K562 (cell line): ENCODE measurements around the gene C4orf51. TPM values are rescaled to one million over a fixed set of nuclear protein-coding genes. Genes with fewer than 3 reads are reported as not detected.
A peak's percentile ranks its signal among the peaks of the same experiment; 100 is the strongest.

Experiments used
- ATF1 ChIP-seq, 2 experiments: fragments of 450-650 bp in 1 of 2; IDR thresholded peaks; 2 replicates each; pipeline ENCODE4 v1.6.1; 2016; ENCODE audit warnings: missing compliant biosample characterization in 1 of 2, missing genetic modification characterization in 1 of 2
- CSDE1 ChIP-seq, 2 experiments: fragments of 450-650 bp; IDR thresholded peaks; 2 replicates each; pipeline ENCODE4 v1.6.1; 2016; ENCODE audit warnings: mild to moderate bottlenecking in 1 of 2
- E2F3 ChIP-seq: fragments of 250-450 bp; sonication (Bioruptor Pico); IDR thresholded peaks from 2 replicates; pipeline ENCODE4 v1.4.0; 2020; ENCODE audit warnings: mild to moderate bottlenecking
- FOXK1 ChIP-seq: sonication (generic); formaldehyde crosslinking; IDR thresholded peaks from 2 replicates; pipeline ENCODE4 v1.8.0; 2022; ENCODE audit warnings: missing genetic modification reagents, mild to moderate bottlenecking, borderline replicate concordance
- GTF2B ChIP-seq: IDR thresholded peaks from 2 replicates; pipeline ENCODE4 v1.6.1; 2011; ENCODE audit not compliant: insufficient read length; ENCODE audit errors: extremely low read depth
- HCFC1 ChIP-seq: IDR thresholded peaks from 2 replicates; pipeline ENCODE4 v1.6.1; 2012; ENCODE audit warnings: low read depth, low read length, improper control_type of control experiment
- HMG20A ChIP-seq: fragments of 450-650 bp; formaldehyde crosslinking; conservative IDR thresholded peaks from 2 replicates; pipeline ENCODE4 v1.4.0; 2020; ENCODE audit warnings: mild to moderate bottlenecking, mixed read lengths
- HNRNPUL1 ChIP-seq: fragments of 200-400 bp; formaldehyde crosslinking; IDR thresholded peaks from 2 replicates; pipeline ENCODE4 v1.6.1; 2017; ENCODE audit warnings: low read length
- MAZ ChIP-seq, 2 experiments: fragments of 450-650 bp in 1 of 2; sonication (generic) in 1 of 2; formaldehyde crosslinking; IDR thresholded peaks in 1 of 2; conservative IDR thresholded peaks in 1 of 2; 2 replicates each; pipeline versions ENCODE4 v1.4.0 to v1.5.0; 2020; ENCODE audit warnings: mild to moderate bottlenecking in 1 of 2, missing genetic modification reagents in 1 of 2
- MIER1 ChIP-seq: fragments of 450-650 bp; IDR thresholded peaks from 2 replicates; pipeline ENCODE4 v1.6.1; 2016; ENCODE audit warnings: antibody characterized with exemption, mild to moderate bottlenecking, low read depth
- MTA3 ChIP-seq: fragments of 450-650 bp; formaldehyde crosslinking; IDR thresholded peaks from 2 replicates; pipeline ENCODE4 v1.6.1; 2017; ENCODE audit warnings: mild to moderate bottlenecking, borderline replicate concordance
- PHB ChIP-seq: fragments of 250-450 bp; sonication (Bioruptor Pico); IDR thresholded peaks from 2 replicates; pipeline ENCODE4 v1.5.0; 2021
- PHB2 ChIP-seq: fragments of 450-650 bp; IDR thresholded peaks from 2 replicates; pipeline ENCODE4 v1.6.1; 2017; ENCODE audit warnings: low read depth
- RB1 ChIP-seq: fragments of 450-650 bp; IDR thresholded peaks from 2 replicates; pipeline ENCODE4 v1.6.1; 2017; ENCODE audit warnings: low read depth, mild to moderate bottlenecking
- RBFOX2 ChIP-seq: fragments of 200-400 bp; formaldehyde crosslinking; IDR thresholded peaks from 2 replicates; pipeline ENCODE4 v1.6.1; 2017; ENCODE audit warnings: low read depth, mild to moderate bottlenecking, low read length, moderate library complexity
- SREBF2 ChIP-seq: sonication (generic); formaldehyde crosslinking; IDR thresholded peaks from 2 replicates; pipeline ENCODE4 v1.4.0; 2020; ENCODE audit warnings: mild to moderate bottlenecking, missing genetic modification reagents
- TCF7L2 ChIP-seq: fragments of 150-350 bp; IDR thresholded peaks from 2 replicates; pipeline ENCODE4 v1.6.1; 2016; ENCODE audit warnings: low read depth, mild to moderate bottlenecking, low read length, moderate library complexity
- XRCC5 ChIP-seq: fragments of 200-400 bp; formaldehyde crosslinking; IDR thresholded peaks from 2 replicates; pipeline ENCODE4 v1.6.1; 2017; ENCODE audit warnings: low read depth, mild to moderate bottlenecking, low read length
- YBX1 ChIP-seq: fragments of 450-650 bp; IDR thresholded peaks from 2 replicates; pipeline ENCODE4 v1.7.1; 2016; ENCODE audit warnings: mild to moderate bottlenecking
- ZFP30 ChIP-seq: fragments of 250-450 bp; sonication (Bioruptor Pico); IDR thresholded peaks from 2 replicates; pipeline ENCODE4 v1.8.0; 2022; ENCODE audit warnings: moderate library complexity, mild to moderate bottlenecking, inconsistent platforms, borderline replicate concordance
- ZNF253 ChIP-seq: fragments of 250-450 bp; sonication (Bioruptor Pico); conservative IDR thresholded peaks from 2 replicates; pipeline ENCODE4 v1.6.1; 2021; ENCODE audit warnings: mild to moderate bottlenecking
- ZNF57 ChIP-seq: fragments of 450-650 bp; formaldehyde crosslinking; IDR thresholded peaks from 2 replicates; pipeline ENCODE4 v1.4.0; 2020; ENCODE audit warnings: mild to moderate bottlenecking, moderate library complexity
- ZNF707 ChIP-seq: fragments of 250-450 bp; sonication (Bioruptor Pico); conservative IDR thresholded peaks from 2 replicates; pipeline ENCODE4 v1.8.0; 2022; ENCODE audit warnings: inconsistent platforms, mild to moderate bottlenecking, moderate library complexity
- polyA plus RNA-seq, 8 experiments: library from polyadenylated mRNA; depleted of rRNA in 4 of 8; stranded (reverse) in 5 of 8; unstranded in 3 of 8; fragments of >200 nt; fragmentation: Nextera tagmentation in 2 of 8; fragmentation: Illumina TruSeq in 1 of 8; extraction: Ambion mirVana in 2 of 8; extraction: Trizol in 1 of 8; gene quantifications; 2 replicates each; pipeline versions ENCODE4 v1.2.1 to v1.2.3, GENCODE V29; 2011 to 2014; ENCODE audit warnings: inconsistent platforms in 1 of 8, missing spikeins in 1 of 8
- total RNA-seq, 7 experiments: library from RNA; depleted of rRNA in 6 of 7; stranded (reverse); fragments of >200 nt in 6 of 7; fragmentation: Illumina TruSeq in 2 of 7; extraction: Trizol in 2 of 7; gene quantifications; 2 replicates each; pipeline versions ENCODE4 v1.2.1 to v1.2.3, GENCODE V29; 2011 to 2021; ENCODE audit warnings: low replicate concordance in 1 of 7
- TF ChIP-seq, protein P1 (sequence below), 2 experiments: IDR thresholded peaks in 1 of 2; conservative IDR thresholded peaks in 1 of 2; 2 replicates each; pipeline ENCODE4 v1.6.1; 2016; ENCODE audit warnings: low read depth in 2 of 2, mild to moderate bottlenecking in 1 of 2, missing compliant biosample characterization in 1 of 2, missing genetic modification characterization in 1 of 2, moderate library complexity in 1 of 2
- TF ChIP-seq, protein P2 (sequence below): fragments of 450-650 bp; formaldehyde crosslinking; IDR thresholded peaks from 2 replicates; pipeline ENCODE4 v1.4.0; 2020; ENCODE audit warnings: mild to moderate bottlenecking, moderate library complexity

Gene C4orf51
- total and polyA plus RNA-seq, 9 of the 15 experiments (the other 6 are each of a cell fraction or from before 2014, with no cell fraction given) = not detected

GRCh38 chr4:145732895-145733880 lies 53.2 kb downstream of the C4orf51 start (continued):
- no peak for TF ChIP-seq E2F3 (CRISPR knock-in tag)
- TF ChIP-seq YBX1 = no peak
- no peak for TF ChIP-seq ZFP30 (CRISPR knock-in tag)
- no peak for TF ChIP-seq PHB2
- TF ChIP-seq ZNF253 = no peak
- TF ChIP-seq, protein P1, sequence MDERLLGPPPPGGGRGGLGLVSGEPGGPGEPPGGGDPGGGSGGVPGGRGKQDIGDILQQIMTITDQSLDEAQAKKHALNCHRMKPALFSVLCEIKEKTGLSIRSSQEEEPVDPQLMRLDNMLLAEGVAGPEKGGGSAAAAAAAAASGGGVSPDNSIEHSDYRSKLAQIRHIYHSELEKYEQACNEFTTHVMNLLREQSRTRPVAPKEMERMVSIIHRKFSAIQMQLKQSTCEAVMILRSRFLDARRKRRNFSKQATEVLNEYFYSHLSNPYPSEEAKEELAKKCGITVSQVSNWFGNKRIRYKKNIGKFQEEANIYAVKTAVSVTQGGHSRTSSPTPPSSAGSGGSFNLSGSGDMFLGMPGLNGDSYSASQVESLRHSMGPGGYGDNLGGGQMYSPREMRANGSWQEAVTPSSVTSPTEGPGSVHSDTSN (CRISPR knock-in tag; IDR thresholded peaks at IDR 0.05; ENCODE audit: low read depth) = no peak
- TF ChIP-seq, protein P1 (tag; conservative IDR thresholded peaks at IDR 0.05; ENCODE audit: low read depth) = no peak
- TF ChIP-seq TCF7L2 = no peak
- TF ChIP-seq HNRNPUL1 = no peak
- TF ChIP-seq PHB (CRISPR knock-in tag) = no peak
- no peak for TF ChIP-seq SREBF2 (CRISPR knock-in tag)
- no peak for TF ChIP-seq GTF2B
- TF ChIP-seq RBFOX2 = peak; percentile 59
- TF ChIP-seq RB1 = no peak
- no peak for TF ChIP-seq ATF1 (CRISPR knock-in tag; IDR thresholded peaks at IDR 0.05)
- no peak for TF ChIP-seq ATF1 (tag; IDR thresholded peaks at IDR 0.05)
- TF ChIP-seq HCFC1 = no peak
- TF ChIP-seq CSDE1 (IDR thresholded peaks at IDR 0.05) = no peak
- no peak for TF ChIP-seq ZNF707 (CRISPR knock-in tag)
- TF ChIP-seq MTA3 = no peak
- no peak for TF ChIP-seq FOXK1 (CRISPR knock-in tag)
- TF ChIP-seq HMG20A (CRISPR knock-in tag) = no peak
- TF ChIP-seq ZNF57 (CRISPR knock-in tag) = no peak
- TF ChIP-seq, protein P2, sequence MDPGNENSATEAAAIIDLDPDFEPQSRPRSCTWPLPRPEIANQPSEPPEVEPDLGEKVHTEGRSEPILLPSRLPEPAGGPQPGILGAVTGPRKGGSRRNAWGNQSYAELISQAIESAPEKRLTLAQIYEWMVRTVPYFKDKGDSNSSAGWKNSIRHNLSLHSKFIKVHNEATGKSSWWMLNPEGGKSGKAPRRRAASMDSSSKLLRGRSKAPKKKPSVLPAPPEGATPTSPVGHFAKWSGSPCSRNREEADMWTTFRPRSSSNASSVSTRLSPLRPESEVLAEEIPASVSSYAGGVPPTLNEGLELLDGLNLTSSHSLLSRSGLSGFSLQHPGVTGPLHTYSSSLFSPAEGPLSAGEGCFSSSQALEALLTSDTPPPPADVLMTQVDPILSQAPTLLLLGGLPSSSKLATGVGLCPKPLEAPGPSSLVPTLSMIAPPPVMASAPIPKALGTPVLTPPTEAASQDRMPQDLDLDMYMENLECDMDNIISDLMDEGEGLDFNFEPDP (CRISPR knock-in tag) = no peak
- TF ChIP-seq XRCC5 = no peak
- TF ChIP-seq MAZ (CRISPR knock-in tag; conservative IDR thresholded peaks at IDR 0.05 in 1 of 2, IDR thresholded peaks at IDR 0.05 in 1 of 2) = peak; percentile 38 to 80; a peak in 2 of 4 replicates
- no peak for TF ChIP-seq MIER1
